ENCODE measurements around the gene IL12RB2.
"Not testable (repeated sequence)": the region's sequence is repeated elsewhere in the genome, so short reads cannot be mapped to it uniquely, and the experiment has no call there.

The IL12RB2 gene

GRCh38 chr1:67352211-67352610 is 44.5 kb downstream of the IL12RB2 start:
- DNase-seq, result no peak

GRCh38 chr1:67355745-67356424 is 48.2 kb downstream of the IL12RB2 start:
- no peak for DNase-seq

GRCh38 chr1:67359592-67359991 is 51.9 kb downstream of the IL12RB2 start:
- DNase-seq, result no peak

- no peak for DNase-seq
Measured at GRCh38 chr1:67361641-67362040, 54.0 kb downstream of the IL12RB2 start.

DNA sequence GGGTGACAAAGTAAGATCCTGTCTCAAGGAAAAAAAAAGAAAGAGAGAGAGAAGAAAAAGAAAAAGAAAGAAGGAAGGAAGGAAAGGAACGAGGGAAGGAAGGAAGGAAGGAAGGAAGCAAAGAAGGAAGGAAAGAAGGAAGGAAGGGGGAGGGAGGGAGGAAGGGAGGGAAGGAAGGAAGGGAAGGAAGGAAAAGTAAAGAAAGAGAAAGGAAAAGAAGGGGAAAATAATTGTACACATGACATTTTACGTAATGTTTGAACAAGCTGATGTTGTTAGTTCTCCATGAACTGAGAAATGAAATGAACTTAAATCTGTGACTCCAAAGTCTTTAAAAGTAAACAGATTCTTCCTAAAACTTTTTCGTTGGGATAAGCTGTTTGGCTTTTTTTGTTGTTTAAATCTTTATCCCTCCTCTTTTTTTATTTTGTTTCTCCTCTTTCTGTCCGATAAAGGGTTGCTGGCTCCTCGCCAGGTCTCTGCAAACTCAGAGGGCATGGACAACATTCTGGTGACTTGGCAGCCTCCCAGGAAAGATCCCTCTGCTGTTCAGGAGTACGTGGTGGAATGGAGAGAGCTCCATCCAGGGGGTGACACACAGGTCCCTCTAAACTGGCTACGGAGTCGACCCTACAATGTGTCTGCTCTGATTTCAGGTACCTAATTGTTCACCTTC is 59.8 kb downstream of the IL12RB2 start:
- DNase-seq, result no peak

DNA sequence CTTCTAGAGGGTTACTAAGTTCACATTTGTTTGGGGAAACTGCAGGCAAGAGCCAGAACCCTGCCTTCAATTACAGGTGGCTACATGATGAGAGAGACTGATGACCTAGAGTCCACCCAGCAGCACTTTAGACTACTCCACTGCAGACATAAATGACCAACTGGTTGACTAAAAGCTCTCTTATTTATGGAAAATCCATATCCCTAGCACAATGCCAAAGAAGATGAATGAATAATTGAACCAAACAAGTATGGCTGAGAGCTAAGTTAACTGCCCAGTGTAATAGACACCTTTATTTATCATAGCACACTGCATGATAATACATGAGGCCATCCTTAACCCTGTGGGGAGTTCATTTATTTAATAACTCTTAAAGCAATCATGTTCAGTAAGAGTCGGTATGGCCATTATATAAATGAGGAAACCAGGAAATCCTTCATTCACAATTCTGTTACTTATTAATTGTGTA is 60.4 kb downstream of the IL12RB2 start:
- DNase-seq, result no peak

- no peak for DNase-seq
Measured at GRCh38 chr1:67371043-67371442, 63.4 kb downstream of the IL12RB2 start.

GRCh38 chr1:67371681-67372080 is 64.0 kb downstream of the IL12RB2 start:
- no peak for DNase-seq

- no peak for DNase-seq
Measured at GRCh38 chr1:67372136-67372535, 64.5 kb downstream of the IL12RB2 start.

DNA sequence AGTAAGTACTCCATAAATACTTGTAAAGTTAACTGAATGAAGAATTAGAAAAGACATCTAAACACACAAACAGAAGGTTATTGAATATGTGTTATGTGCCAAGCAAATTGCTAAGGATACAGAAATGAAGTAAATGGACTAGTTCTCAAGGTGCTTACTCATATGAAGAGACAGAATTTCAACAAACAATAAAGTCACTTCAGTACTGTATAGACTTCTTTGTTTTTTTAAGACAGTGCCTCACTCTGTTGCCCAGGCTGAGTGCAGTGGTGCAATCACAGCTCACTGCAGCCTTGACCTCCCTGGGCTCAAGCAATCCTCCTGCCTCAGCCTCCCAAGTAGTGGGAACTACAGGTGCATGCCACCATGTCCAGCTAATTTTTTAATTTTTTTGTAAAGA is 65.2 kb downstream of the IL12RB2 start:
- DNase-seq, result no peak

GRCh38 chr1:67376381-67376780 is 68.7 kb downstream of the IL12RB2 start:
- DNase-seq, result no peak

DNA sequence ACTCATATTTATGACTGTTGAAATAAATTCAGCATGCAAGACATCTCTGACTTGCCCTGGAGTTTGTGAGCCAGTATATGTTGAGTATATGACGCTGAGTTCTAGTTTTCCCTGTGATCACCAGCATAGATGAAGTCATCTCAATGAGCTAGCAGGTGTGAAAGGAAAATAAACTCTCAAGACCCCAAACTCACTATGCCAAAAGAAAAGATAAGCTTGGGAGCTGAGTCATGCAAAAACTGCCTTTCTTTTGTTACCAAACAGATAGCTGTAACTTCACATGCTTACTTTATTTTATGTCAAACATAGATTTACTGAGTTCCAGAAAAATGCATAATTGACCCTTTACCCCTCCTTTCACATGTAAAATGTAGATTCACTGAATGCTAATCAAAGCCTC is 69.6 kb downstream of the IL12RB2 start:
- no peak for DNase-seq

- DNase-seq, result no peak
Measured at GRCh38 chr1:67381154-67381553, 73.5 kb downstream of the IL12RB2 start.

DNA sequence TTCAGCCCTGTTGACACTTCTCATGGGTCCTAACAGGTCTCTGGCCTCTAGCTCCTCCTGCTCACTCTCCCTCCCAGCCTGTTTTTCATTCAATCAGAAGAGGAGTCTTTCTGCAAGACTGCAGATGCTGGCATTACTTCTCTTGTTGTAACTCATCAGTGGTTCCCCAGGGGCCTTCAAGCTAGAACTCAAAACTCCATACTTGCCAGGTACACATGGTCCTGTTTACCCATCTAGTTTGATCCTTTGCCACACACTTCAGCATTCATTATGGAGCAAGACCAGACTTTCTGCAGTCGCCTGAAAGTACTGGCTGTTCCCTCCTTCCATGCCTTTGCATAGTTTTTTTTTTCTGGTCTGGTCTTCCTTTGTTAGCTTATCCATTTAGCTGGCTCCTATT is 74.6 kb downstream of the IL12RB2 start:
- DNase-seq, result no peak

GRCh38 chr1:67383999-67384638 is 76.4 kb downstream of the IL12RB2 start:
- DNase-seq, result no peak

DNA sequence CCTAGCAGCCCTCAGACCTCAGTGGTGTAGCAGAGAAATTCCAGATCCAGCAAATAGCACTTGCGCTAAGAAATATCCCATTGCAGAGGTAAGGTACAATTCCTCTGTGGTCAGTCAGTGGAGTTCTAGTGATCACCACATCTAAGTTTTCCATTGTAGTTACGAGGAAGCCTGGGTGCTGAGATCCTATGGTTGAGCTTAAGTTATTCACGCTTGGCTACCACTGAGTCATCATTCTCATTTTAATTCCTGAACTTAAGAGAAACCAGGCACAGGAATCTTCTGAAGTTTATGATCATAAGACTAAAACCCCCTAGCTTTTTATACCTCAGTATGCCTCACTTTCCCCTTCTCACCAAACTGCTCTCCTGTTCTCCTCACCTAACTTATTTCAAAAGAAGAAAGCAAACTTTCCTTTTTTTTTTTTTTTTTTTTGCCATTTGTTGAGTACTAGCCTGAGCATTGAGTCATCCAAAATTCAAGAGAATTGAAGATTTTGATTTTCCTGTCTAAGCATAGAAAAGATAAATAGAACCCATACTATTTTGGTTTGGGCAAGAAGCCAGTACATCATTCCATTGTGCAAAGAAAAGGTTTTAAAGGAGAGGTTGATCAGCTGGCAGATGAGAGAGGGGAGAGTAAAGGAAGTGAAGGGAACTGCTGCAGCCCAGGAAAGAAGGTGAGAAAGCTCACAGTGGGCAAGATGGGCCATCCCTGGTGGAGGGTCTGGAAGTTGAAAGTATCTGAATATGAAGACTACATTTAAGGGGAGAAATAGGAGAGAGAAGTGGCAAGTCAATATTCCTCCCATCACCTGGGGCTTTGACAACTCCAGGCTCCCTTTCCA is 82.6 kb downstream of the IL12RB2 start:
- DNase-seq, result no peak

DNA sequence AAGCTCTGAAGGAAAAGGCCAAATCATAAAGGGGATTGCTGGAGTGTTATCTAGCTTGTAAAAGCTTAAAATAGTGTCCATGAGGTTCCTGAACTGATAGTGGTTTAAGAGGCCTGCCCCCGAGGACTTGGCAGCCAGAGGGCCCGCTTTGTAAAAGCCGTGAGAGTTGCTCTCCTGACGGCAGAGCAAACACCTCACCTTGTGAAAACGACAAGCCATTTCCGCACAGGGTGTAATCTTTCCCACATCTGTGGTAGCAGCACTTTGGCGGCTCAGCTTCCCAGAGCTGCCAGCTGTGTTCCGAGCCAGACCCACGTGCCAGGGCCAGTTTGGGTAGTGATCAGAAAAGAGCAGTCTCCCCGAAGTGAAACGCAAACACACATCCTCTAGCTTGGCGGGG is 85.6 kb downstream of the IL12RB2 start:
- DNase-seq, result no peak

DNA sequence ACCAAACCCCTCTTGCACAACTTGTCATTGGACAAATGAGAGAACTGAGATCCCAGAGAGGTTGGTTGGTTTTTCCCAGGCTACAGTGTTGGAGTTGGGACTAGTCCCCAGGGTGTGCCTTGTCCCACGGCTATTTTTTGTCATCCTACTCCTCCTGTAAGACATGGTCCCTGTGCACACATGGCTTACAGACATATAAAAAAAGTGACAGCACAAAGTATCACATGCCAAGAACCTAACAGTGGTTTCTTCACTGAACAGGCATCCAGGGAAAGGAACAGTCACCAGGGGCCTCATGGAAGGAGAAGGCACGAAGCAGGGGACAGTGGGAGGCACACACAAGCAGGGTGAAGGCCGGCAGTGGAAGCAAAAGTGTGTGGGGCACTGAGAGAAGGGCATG is 86.1 kb downstream of the IL12RB2 start:
- no peak for DNase-seq

- no peak for DNase-seq
Measured at GRCh38 chr1:67394548-67394947, 86.9 kb downstream of the IL12RB2 start.

GRCh38 chr1:67399199-67399993 is 91.7 kb downstream of the IL12RB2 start:
- DNase-seq, result no peak

DNA sequence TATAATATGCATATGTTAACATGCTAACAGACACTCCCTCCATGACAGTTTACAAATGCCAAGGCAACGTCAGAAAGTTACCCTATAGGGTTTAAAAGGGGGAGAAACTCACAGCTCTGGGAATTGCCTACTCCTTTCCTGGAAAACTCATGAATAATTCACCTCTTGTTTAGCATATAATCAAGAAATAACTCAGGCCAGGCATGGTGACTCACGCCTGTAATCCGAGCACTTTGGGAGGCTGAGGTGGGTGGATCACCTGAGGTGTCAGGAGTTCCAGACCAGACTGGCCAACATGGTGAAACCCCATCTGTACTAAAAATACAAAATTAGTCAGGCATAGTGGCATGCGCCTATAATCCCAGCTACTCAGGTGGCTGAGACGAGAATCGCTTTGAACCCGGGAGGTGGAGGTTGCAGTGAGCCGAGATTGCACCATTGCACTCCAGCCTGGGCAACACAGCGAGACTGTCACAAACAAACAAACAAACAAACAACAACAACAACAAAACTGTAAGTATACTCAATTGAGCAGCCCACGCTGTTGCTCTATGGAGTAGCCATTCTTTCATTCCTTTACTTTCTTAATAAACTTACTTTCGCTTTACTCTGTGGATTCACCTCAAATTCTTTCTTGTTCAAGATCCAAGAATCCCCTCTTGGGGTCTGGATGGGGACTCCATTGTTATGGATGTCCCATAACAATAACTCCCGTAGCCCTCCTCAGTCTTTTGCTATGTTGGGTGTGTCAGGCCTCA is 92.5 kb downstream of the IL12RB2 start:
- DNase-seq, result not testable (repeated sequence)

- no peak for DNase-seq
Measured at GRCh38 chr1:67401443-67401842, 93.8 kb downstream of the IL12RB2 start.
